ENCODE data around the gene CKAP2L.

CKAP2L gene

GRCh38 chr2:112733456-112733855 lies 31.0 kb downstream of the CKAP2L start (continued):
- TF ChIP-seq POU6F1 (CRISPR knock-in tag; IDR thresholded peaks at IDR 0.05; ENCODE audit: borderline replicate concordance, low read depth) (no peak), ZNF8 (CRISPR knock-in tag; IDR thresholded peaks at IDR 0.05) (no peak), TOX (CRISPR knock-in tag; IDR thresholded peaks at IDR 0.05; ENCODE audit: borderline replicate concordance) (no peak), ZC3H10 (CRISPR knock-in tag; IDR thresholded peaks at IDR 0.05) (no peak), PATZ1 (CRISPR knock-in tag; IDR thresholded peaks at IDR 0.05; ENCODE audit: borderline replicate concordance) (no peak), CSRNP3 (CRISPR knock-in tag; IDR thresholded peaks at IDR 0.05) (no peak)

- ATAC-seq, result no peak
- TF ChIP-seq BACH2 (CRISPR knock-in tag; IDR thresholded peaks at IDR 0.05; ENCODE audit: borderline replicate concordance), result no peak
- TF ChIP-seq TCF4 (CRISPR knock-in tag; IDR thresholded peaks at IDR 0.05; ENCODE audit: borderline replicate concordance), result no peak
- no peak for TF ChIP-seq CSDC2 (CRISPR knock-in tag; IDR thresholded peaks at IDR 0.05)
- TF ChIP-seq PPARA (CRISPR knock-in tag; IDR thresholded peaks at IDR 0.05; ENCODE audit: borderline replicate concordance), result no peak
- TF ChIP-seq ZNF8 (CRISPR knock-in tag; IDR thresholded peaks at IDR 0.05), result no peak
- no peak for TF ChIP-seq CSRNP3 (CRISPR knock-in tag; IDR thresholded peaks at IDR 0.05)
- no peak for TF ChIP-seq ARNTL (CRISPR knock-in tag; IDR thresholded peaks at IDR 0.05; ENCODE audit: borderline replicate concordance, low read depth)
- no peak for TF ChIP-seq RARB (CRISPR knock-in tag; IDR thresholded peaks at IDR 0.05)
- TF ChIP-seq ZFP30 (CRISPR knock-in tag; IDR thresholded peaks at IDR 0.05), result no peak
- no peak for TF ChIP-seq CREB5 (CRISPR knock-in tag; IDR thresholded peaks at IDR 0.05; ENCODE audit: low read depth)
- no peak for TF ChIP-seq ZNF565 (CRISPR knock-in tag; conservative IDR thresholded peaks at IDR 0.05; ENCODE audit: low read depth)
- TF ChIP-seq TOX (CRISPR knock-in tag; IDR thresholded peaks at IDR 0.05; ENCODE audit: borderline replicate concordance), result no peak
- TF ChIP-seq ZC3H10 (CRISPR knock-in tag; IDR thresholded peaks at IDR 0.05), result no peak
- TF ChIP-seq ZNF70 (CRISPR knock-in tag; IDR thresholded peaks at IDR 0.05), result no peak
- TF ChIP-seq SNAI2 (CRISPR knock-in tag; IDR thresholded peaks at IDR 0.05), result no peak
- TF ChIP-seq GLIS3 (CRISPR knock-in tag; IDR thresholded peaks at IDR 0.05), result no peak
- TF ChIP-seq ISL1 (CRISPR knock-in tag; IDR thresholded peaks at IDR 0.05), result no peak
- TF ChIP-seq POU6F1 (CRISPR knock-in tag; IDR thresholded peaks at IDR 0.05; ENCODE audit: borderline replicate concordance, low read depth), result no peak
- TF ChIP-seq OSR1 (CRISPR knock-in tag; IDR thresholded peaks at IDR 0.05), result no peak
- no peak for TF ChIP-seq ZFP3 (CRISPR knock-in tag; IDR thresholded peaks at IDR 0.05)
These were observed 32.9 kb downstream of the CKAP2L start for GRCh38 chr2:112731479-112731878.

- no peak for ATAC-seq
- TF ChIP-seq CSRNP3 (CRISPR knock-in tag; IDR thresholded peaks at IDR 0.05) (no peak), ZC3H10 (CRISPR knock-in tag; IDR thresholded peaks at IDR 0.05) (no peak), PATZ1 (CRISPR knock-in tag; IDR thresholded peaks at IDR 0.05; ENCODE audit: borderline replicate concordance) (no peak), CSDC2 (CRISPR knock-in tag; IDR thresholded peaks at IDR 0.05) (no peak), BACH2 (CRISPR knock-in tag; IDR thresholded peaks at IDR 0.05; ENCODE audit: borderline replicate concordance) (no peak), ZNF70 (CRISPR knock-in tag; IDR thresholded peaks at IDR 0.05) (no peak), ZFP30 (CRISPR knock-in tag; IDR thresholded peaks at IDR 0.05) (no peak), ZNF565 (CRISPR knock-in tag; conservative IDR thresholded peaks at IDR 0.05; ENCODE audit: low read depth) (no peak), TOX (CRISPR knock-in tag; IDR thresholded peaks at IDR 0.05; ENCODE audit: borderline replicate concordance) (no peak), POU6F1 (CRISPR knock-in tag; IDR thresholded peaks at IDR 0.05; ENCODE audit: borderline replicate concordance, low read depth) (no peak), RARB (CRISPR knock-in tag; IDR thresholded peaks at IDR 0.05) (no peak), ESRRG (CRISPR knock-in tag; IDR thresholded peaks at IDR 0.05) (no peak), ARNTL (CRISPR knock-in tag; IDR thresholded peaks at IDR 0.05; ENCODE audit: borderline replicate concordance, low read depth) (no peak)
These were observed 33.6 kb downstream of the CKAP2L start for GRCh38 chr2:112730791-112731190.
